KMS-11 (cell line): ENCODE measurements around the gene NEMF.
A peak's percentile ranks its signal among the peaks of the same experiment; 100 is the strongest.
"Not testable (repeated sequence)": the region's sequence is repeated elsewhere in the genome, so short reads cannot be mapped to it uniquely, and the experiment has no call there.

Experiments used
- H2AFZ ChIP-seq: fragments of 200-600 bp; sonication (generic); 2 replicates; pipeline ENCODE4 v1.6.1; 2016; ENCODE audit warnings: antibody characterized with exemption, mixed run types, low read depth
- H3K27ac ChIP-seq: fragments of 200-600 bp; sonication (generic); 2 replicates; pipeline ENCODE4 v1.6.1; 2016; ENCODE audit warnings: mild to moderate bottlenecking, mixed run types
- H3K27me3 ChIP-seq: fragments of 200-600 bp; sonication (generic); 2 replicates; pipeline ENCODE4 v1.6.1; 2017; ENCODE audit warnings: mild to moderate bottlenecking, low read depth, mixed run types, moderate library complexity; ENCODE audit not compliant: insufficient read depth
- H3K36me3 ChIP-seq: fragments of 200-600 bp; sonication (generic); 2 replicates; pipeline ENCODE4 v1.6.1; 2017; ENCODE audit warnings: mild to moderate bottlenecking, mixed run types; ENCODE audit not compliant: insufficient read depth
- H3K4me1 ChIP-seq: fragments of 200-600 bp; sonication (generic); 2 replicates; pipeline ENCODE4 v1.6.1; 2016; ENCODE audit warnings: mild to moderate bottlenecking, low read depth, mixed run types; ENCODE audit not compliant: poor library complexity, severe bottlenecking
- H3K4me2 ChIP-seq: fragments of 200-600 bp; sonication (generic); 2 replicates; pipeline ENCODE4 v1.7.0; 2016; ENCODE audit warnings: mild to moderate bottlenecking, mixed run types
- H3K4me3 ChIP-seq: fragments of 200-600 bp; sonication (generic); IDR thresholded peaks from 2 replicates; pipeline ENCODE4 v1.6.1; 2017; ENCODE audit warnings: low read depth, low read length, mixed read lengths; ENCODE audit not compliant: insufficient read depth
- H3K79me2 ChIP-seq: fragments of 200-600 bp; sonication (generic); 2 replicates; pipeline ENCODE4 v1.6.1; 2016; ENCODE audit warnings: low read depth, mixed run types; ENCODE audit not compliant: insufficient read depth
- H3K9ac ChIP-seq: fragments of 200-600 bp; sonication (generic); 2 replicates; pipeline ENCODE4 v1.6.1; 2016; ENCODE audit warnings: mild to moderate bottlenecking, mixed run types
- H4K20me1 ChIP-seq: fragments of 200-600 bp; sonication (generic); 2 replicates; pipeline ENCODE4 v1.6.1; 2016; ENCODE audit warnings: mild to moderate bottlenecking, mixed run types; ENCODE audit not compliant: insufficient read depth
- CTCF ChIP-seq: fragments of 200-600 bp; sonication (generic); conservative IDR thresholded peaks from 2 replicates; pipeline ENCODE4 v1.6.1; 2017; ENCODE audit warnings: low read depth, mild to moderate bottlenecking, antibody characterized with exemption, low read length, moderate library complexity, mixed read lengths

NEMF gene

GRCh38 chr14:49897414-49897813 lies 44.8 kb upstream of the NEMF start:
- Histone ChIP-seq H3K27ac (peak overlapping the region; percentile 96; the same call in 1 of the 2 replicates), H4K20me1 (peaks cover 18% of the 10 kb centered on the region)

GRCh38 chr14:49896966-49897365 lies 44.4 kb upstream of the NEMF start:
- H3K4me3 ChIP-seq: no peak overlapping the region
- no peak overlapping the region for H3K9ac ChIP-seq
- H3K27ac ChIP-seq: peak overlapping the region; percentile 96; the same call in 1 of the 2 replicates
- no peaks in the 10 kb centered on the region for H3K27me3 ChIP-seq
- H4K20me1 ChIP-seq: peaks cover 18% of the 10 kb centered on the region
- peak overlapping the region; percentile 92 for H3K4me2 ChIP-seq
- 0 out of 2 replicates have a peak, but pooled peaks cover 2% of the 10 kb centered on the region for H3K36me3 ChIP-seq
- peaks cover 26% of the 10 kb centered on the region for H3K4me1 ChIP-seq
- H3K79me2 ChIP-seq: peaks cover 59% of the 10 kb centered on the region
- TF ChIP-seq CTCF: no peak
- H2AFZ ChIP-seq: no peak overlapping the region

More at GRCh38 chr14:49897414-49897813, 44.8 kb upstream of the NEMF start:
- Histone ChIP-seq H3K27me3 (no peaks in the 10 kb centered on the region), H3K79me2 (peaks cover 59% of the 10 kb centered on the region), H3K4me1 (peaks cover 25% of the 10 kb centered on the region), H3K9ac (no peak overlapping the region), H3K36me3 (0 out of 2 replicates have a peak, but pooled peaks cover 2% of the 10 kb centered on the region), H3K4me3 (no peak overlapping the region), H2AFZ (no peak overlapping the region), H3K4me2 (peak overlapping the region; percentile 92)
- no peak for TF ChIP-seq CTCF

- H2AFZ ChIP-seq, H3K27me3 ChIP-seq, H3K36me3 ChIP-seq, H3K4me3 ChIP-seq: not testable (repeated sequence)
- peak overlapping the region; percentile 96; the same call in 1 of the 2 replicates for H3K9ac ChIP-seq
- H3K4me2 ChIP-seq: peak overlapping the region; percentile 92
- peaks cover 59% of the 10 kb centered on the region for H3K79me2 ChIP-seq
- H4K20me1 ChIP-seq: peaks cover 18% of the 10 kb centered on the region
- peak overlapping the region; percentile 96; the same call in 1 of the 2 replicates for H3K27ac ChIP-seq
- peaks cover 33% of the 10 kb centered on the region for H3K4me1 ChIP-seq
Observed at GRCh38 chr14:49896272-49896671, 43.7 kb upstream of the NEMF start.

GRCh38 chr14:49895480-49895879 lies 42.9 kb upstream of the NEMF start:
- H3K4me3 ChIP-seq: no peak overlapping the region
- peak overlapping the region; percentile 96 for H3K9ac ChIP-seq
- no peak for TF ChIP-seq CTCF
- no peaks in the 10 kb centered on the region for H3K27me3 ChIP-seq
- H3K36me3 ChIP-seq: 0 out of 2 replicates have a peak, but pooled peaks cover 2% of the 10 kb centered on the region
- H4K20me1 ChIP-seq: peaks cover 18% of the 10 kb centered on the region
- peak overlapping the region; percentile 92 for H3K4me2 ChIP-seq
- no peak overlapping the region for H2AFZ ChIP-seq
- H3K27ac ChIP-seq: peak overlapping the region; percentile 96; the same call in 1 of the 2 replicates
- H3K79me2 ChIP-seq: peaks cover 59% of the 10 kb centered on the region
- H3K4me1 ChIP-seq: peaks cover 37% of the 10 kb centered on the region

GRCh38 chr14:49894214-49895107 lies 41.9 kb upstream of the NEMF start:
- not testable (repeated sequence) for H3K36me3 ChIP-seq, H3K27me3 ChIP-seq, H2AFZ ChIP-seq, H3K4me3 ChIP-seq
- peak overlapping the region; percentile 96 for H3K27ac ChIP-seq
- peaks cover 59% of the 10 kb centered on the region for H3K79me2 ChIP-seq
- peak overlapping the region; percentile 92 for H3K4me2 ChIP-seq
- peak overlapping the region; percentile 96 for H3K9ac ChIP-seq
- peaks cover 18% of the 10 kb centered on the region for H4K20me1 ChIP-seq
- H3K4me1 ChIP-seq: peaks cover 37% of the 10 kb centered on the region
